Measurements from ENCODE around the gene MTHFD2. TPM values are rescaled to one million over a fixed set of nuclear protein-coding genes. Genes with fewer than 3 reads are reported as not detected.
A peak's percentile ranks its signal among the peaks of the same experiment; 100 is the strongest.
"Not testable (repeated sequence)": the region's sequence is repeated elsewhere in the genome, so short reads cannot be mapped to it uniquely, and the experiment has no call there.

Gene MTHFD2
- total RNA-seq, 4 donors from 2014 or later = 19.1 to 55.4 (median 39.0) TPM

- intact Hi-C loops (cut with DNase I) = no loop called here
- H3K4me1 ChIP-seq = peaks cover 11 to 77% (median 54%) of the 10 kb centered on the region in 3 donors
- H3K4me3 ChIP-seq = no peak overlapping the region
- DNase-seq = no peak
- H3K27me3 ChIP-seq = no peaks in the 10 kb centered on the region
- WGBS, 2 donors = 84 to 91% methylated on average over 3 of the region's 3 CpGs
- peaks cover 0 to 27% (median 3%) of the 10 kb centered on the region in 3 donors for H3K36me3 ChIP-seq
- no peak for TF ChIP-seq POLR2A (IDR thresholded peaks at IDR 0.05)
- no peak for TF ChIP-seq CTCF (IDR thresholded peaks at IDR 0.05)
- H3K27ac ChIP-seq = peak overlapping the region in 3 of 4 donors; percentile 21 to 90 (median 81)
- no peaks in the 10 kb centered on the region for H3K9me3 ChIP-seq
These were observed 6.0 kb downstream of the MTHFD2 start for GRCh38 chr2:74204436-74204835.

GRCh38 chr2:74205113-74205512 lies 6.7 kb downstream of the MTHFD2 start:
- no peaks in the 10 kb centered on the region for H3K9me3 ChIP-seq
- H3K27ac ChIP-seq = peak overlapping the region; percentile 60 to 90 (median 80)
- peaks cover 11 to 70% (median 48%) of the 10 kb centered on the region in 3 donors for H3K4me1 ChIP-seq
- no peak for DNase-seq
- WGBS, 2 donors = 75 to 86% methylated on average over 5 of the region's 5 CpGs
- H3K27me3 ChIP-seq = no peaks in the 10 kb centered on the region
- intact Hi-C loops (cut with DNase I) = no loop called here
- TF ChIP-seq CTCF (IDR thresholded peaks at IDR 0.05) = no peak
- no peak for TF ChIP-seq POLR2A (IDR thresholded peaks at IDR 0.05)
- peaks cover 3 to 34% (median 5%) of the 10 kb centered on the region in 3 donors for H3K36me3 ChIP-seq
- H3K4me3 ChIP-seq = no peak overlapping the region

GRCh38 chr2:74205596-74205995 lies 7.2 kb downstream of the MTHFD2 start:
- Histone ChIP-seq H3K36me3 (peaks cover 3 to 38% (median 5%) of the 10 kb centered on the region in 3 donors), H3K9me3 (no peaks in the 10 kb centered on the region), H3K4me1 (peaks cover 11 to 65% (median 45%) of the 10 kb centered on the region in 3 donors), H3K4me3 (peak overlapping the region in 1 of 4 donors; percentile 21), H3K27ac (peak overlapping the region; percentile 60 to 90 (median 80)), H3K27me3 (no peaks in the 10 kb centered on the region)
- intact Hi-C loops (cut with DNase I) = no loop called here
- no peak for DNase-seq
- TF ChIP-seq POLR2A (IDR thresholded peaks at IDR 0.05) (no peak), CTCF (IDR thresholded peaks at IDR 0.05) (no peak)
- WGBS, 2 donors = 31 to 42% methylated on average over 3 to 6 of the region's 6 CpGs

- Histone ChIP-seq H3K27ac (peak overlapping the region; percentile 60 to 90 (median 80)), H3K4me3 (peak overlapping the region in 1 of 4 donors; percentile 21), H3K9me3 (no peaks in the 10 kb centered on the region), H3K4me1 (peaks cover 11 to 59% (median 39%) of the 10 kb centered on the region in 3 donors), H3K27me3 (no peaks in the 10 kb centered on the region), H3K36me3 (peaks cover 3 to 45% (median 9%) of the 10 kb centered on the region in 3 donors)
- 31 to 43% methylated on average over 6 of the region's 6 CpGs for WGBS, 2 donors
- TF ChIP-seq POLR2A (IDR thresholded peaks at IDR 0.05) (no peak), CTCF (IDR thresholded peaks at IDR 0.05) (no peak)
- DNase-seq = no peak
- intact Hi-C loops (cut with DNase I) = no loop called here
These were observed 7.8 kb downstream of the MTHFD2 start for GRCh38 chr2:74206180-74206688.

- no peaks in the 10 kb centered on the region for H3K4me1 ChIP-seq
- TF ChIP-seq POLR2A (IDR thresholded peaks at IDR 0.05) = no peak
- TF ChIP-seq CTCF (IDR thresholded peaks at IDR 0.05) = no peak
- WGBS, 2 donors = 68 to 89% methylated on average over 3 of the region's 3 CpGs
- no peaks in the 10 kb centered on the region for H3K9me3 ChIP-seq
- H3K36me3 ChIP-seq = peaks cover 3 to 98% (median 19%) of the 10 kb centered on the region in 3 donors
- H3K4me3 ChIP-seq = no peak overlapping the region
- H3K27me3 ChIP-seq = no peaks in the 10 kb centered on the region
- H3K27ac ChIP-seq = no peak overlapping the region
- DNase-seq = no peak
- intact Hi-C loops (cut with DNase I) = no loop called here
These were observed 14.4 kb downstream of the MTHFD2 start for GRCh38 chr2:74212702-74213410.

GRCh38 chr2:74215771-74216170 lies 17.4 kb downstream of the MTHFD2 start:
- intact Hi-C loops (cut with DNase I) = not testable (repeated sequence)
- H3K36me3 ChIP-seq = peaks cover 0 to 71% (median 13%) of the 10 kb centered on the region in 3 donors
- 96% methylated on average over 6 of the region's 6 CpGs for WGBS, 2 donors

More at GRCh38 chr2:74215771-74216170, 17.4 kb downstream of the MTHFD2 start:
- H3K27ac ChIP-seq, H3K4me3 ChIP-seq, DNase-seq, H3K27me3 ChIP-seq, H3K4me1 ChIP-seq, H3K9me3 ChIP-seq: not testable (repeated sequence)
